ENCODE data around the gene REX1BD.
"Not testable (repeated sequence)": the region's sequence is repeated elsewhere in the genome, so short reads cannot be mapped to it uniquely, and the experiment has no call there.

REX1BD gene

DNA sequence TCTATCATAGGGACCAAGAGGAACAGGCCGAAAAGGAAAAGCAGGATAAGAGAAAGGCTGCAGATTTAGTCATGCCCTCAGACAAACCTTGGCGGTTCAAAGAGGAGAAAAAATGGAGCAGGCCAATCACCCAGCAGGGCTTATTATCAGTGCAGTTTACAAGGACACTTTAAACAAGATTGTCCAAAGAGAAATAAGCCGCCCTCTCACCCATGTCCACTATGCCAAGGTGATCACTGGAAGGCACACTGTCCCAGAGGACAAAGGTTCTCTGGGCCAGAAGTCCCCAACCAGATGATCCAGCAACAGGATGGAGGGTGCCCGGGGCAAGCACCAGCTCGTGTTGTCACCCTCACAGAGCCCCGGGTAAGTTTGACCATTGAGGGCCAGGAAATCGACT is 8.3 kb upstream of the REX1BD start:
- DNase-seq = no peak

DNA sequence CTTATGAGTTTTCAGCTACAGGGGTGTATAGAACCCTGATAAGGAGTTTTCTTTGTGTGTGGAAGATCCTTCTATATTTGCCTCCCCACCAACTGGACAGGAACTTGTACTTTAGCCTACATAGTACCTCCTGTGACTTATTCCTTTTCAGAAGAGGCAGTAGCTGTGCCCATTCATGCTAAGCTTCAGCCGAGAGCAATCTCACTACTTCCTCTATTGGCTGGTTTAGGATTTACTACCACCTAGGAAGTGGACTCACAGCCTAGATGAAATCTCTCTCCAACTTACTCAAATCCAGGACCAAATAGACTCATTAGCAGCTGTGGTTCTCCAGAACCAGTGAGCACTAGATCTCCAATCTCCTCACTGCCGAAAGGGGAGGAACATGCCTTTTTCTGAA is 2.3 kb upstream of the REX1BD start:
- no peak for DNase-seq

DNA sequence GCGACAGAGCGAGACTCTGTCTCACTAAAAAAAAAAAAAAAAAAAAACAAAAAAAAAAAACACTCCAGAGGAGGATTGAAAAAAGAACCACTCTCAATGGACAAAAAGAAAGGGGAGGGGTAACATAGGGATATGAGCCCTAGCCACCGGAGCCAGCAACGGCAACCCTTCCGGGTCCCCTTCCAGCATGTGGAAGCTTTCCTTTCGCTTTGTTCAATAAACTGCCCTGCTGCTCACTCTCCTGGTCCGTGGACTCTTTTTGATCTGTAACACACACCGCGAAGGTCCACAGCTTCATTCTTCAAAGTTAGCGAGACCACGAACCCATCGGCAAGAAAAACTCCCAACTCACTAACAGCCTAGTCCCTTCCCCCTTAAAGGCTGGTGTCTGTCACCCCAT is 1.0 kb upstream of the REX1BD start:
- no peak for DNase-seq

DNA sequence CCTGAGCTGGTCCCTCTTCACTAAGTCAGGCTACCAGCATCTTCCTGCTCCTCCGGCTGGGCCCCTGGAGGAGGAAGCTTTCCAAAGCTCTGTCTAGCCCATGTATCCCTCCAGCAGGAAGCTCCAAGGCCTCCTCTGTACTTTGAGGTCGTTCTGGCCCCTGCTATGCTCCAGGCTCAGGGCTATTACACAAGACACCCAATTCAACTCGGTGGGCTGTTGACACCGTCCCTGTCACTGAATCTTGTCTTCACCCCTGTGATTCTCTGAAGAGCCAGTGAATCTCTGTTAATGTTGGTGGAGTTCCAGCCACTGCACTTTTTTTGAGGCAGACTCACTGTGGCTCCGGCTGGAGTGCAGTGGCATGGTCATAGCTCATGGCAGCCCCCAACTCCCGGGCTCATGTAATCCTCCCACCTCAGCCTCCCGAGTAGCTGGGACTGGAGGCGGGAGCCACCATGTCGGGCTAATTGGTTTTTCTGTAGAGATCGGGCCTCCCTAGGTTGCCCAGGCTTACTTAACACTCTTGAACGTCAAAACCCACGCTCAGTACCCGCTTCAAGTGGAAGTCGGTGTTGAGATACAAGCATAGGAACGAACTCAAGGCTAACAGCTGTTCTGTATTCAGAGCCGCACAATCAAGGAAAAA is 512 bp upstream of the REX1BD start:
- no peak for DNase-seq

DNA sequence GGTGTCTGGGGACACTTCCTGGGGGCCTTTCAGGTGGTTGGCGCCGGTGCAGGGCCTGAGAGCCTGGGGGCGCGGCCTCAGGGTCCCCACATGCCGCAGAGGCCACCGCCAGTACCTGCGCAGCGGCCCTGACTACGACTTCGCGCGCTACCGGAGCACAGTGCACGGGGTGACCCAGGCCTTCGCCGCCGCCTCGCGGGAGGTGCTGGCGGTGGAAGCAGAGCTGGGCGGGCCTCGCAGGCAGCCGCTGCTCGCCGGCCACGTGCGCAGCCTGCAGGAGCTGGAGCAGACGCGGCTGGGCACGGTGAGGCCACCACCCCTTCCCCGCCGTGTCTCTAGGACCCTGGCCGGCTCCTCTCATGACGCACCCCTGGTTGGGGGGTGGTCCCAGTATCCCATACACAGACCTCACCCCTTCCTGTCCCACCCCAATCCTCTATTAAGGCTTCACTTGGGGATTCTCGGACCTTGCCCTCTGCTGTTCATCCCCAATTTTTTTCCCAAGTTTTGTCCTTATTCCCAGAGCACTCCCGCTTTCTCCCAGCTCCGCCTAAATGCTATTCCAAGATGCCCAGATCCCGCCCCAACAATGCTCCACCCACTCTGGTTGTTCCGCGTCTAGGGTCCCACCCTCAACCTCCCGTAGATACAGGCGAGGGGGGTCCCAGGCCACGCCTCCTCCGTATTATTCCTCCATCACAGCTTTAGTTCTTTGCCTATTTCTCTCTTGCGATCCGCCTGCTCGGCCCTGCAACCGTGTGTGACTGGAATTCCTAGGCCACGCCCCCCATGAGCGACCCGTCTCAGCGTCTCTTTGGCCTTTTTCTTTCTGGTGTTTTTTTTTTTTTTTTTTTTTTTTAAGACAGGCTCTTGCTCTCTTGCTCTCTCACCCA is 1.0 kb downstream of the REX1BD start:
- DNase-seq = peak; percentile 83

- peak; percentile 44 for DNase-seq
These were observed 2.0 kb downstream of the REX1BD start for GRCh38 chr19:18590273-18591272.

DNA sequence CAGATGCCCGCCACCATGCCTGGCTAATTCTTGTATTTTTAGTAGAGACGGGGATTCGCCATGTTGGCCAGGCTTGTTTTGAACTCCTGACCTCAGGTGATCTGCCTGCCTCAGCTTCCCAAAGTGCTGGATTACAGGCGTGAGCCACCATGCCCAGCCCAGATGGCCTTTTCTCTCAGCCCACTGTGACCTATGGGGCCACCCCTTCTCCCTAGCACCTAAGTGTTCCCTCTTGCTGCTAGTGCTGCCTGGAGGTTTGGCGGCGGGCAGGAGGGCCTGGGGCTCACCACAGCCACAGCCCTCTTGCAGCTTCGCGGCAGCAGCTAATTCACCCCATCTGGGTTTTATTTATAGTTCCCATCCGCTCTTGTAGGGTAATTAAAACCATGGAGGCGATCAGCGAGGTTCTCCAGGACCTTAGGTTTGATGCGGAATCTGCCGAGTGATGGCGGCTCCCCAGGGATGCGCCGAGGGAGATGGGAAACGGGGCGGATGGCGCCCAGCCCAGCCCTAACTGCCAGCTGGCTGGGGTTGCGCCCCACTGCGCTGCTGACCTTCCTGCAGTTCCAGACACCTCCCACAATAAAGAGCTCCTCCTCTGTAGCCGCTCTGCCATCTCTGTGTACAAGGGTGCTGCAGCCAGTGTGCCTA is 3.3 kb downstream of the REX1BD start:
- no peak for DNase-seq

- DNase-seq = not testable (repeated sequence)
These were observed 4.1 kb downstream of the REX1BD start for GRCh38 chr19:18592732-18593131.

DNA sequence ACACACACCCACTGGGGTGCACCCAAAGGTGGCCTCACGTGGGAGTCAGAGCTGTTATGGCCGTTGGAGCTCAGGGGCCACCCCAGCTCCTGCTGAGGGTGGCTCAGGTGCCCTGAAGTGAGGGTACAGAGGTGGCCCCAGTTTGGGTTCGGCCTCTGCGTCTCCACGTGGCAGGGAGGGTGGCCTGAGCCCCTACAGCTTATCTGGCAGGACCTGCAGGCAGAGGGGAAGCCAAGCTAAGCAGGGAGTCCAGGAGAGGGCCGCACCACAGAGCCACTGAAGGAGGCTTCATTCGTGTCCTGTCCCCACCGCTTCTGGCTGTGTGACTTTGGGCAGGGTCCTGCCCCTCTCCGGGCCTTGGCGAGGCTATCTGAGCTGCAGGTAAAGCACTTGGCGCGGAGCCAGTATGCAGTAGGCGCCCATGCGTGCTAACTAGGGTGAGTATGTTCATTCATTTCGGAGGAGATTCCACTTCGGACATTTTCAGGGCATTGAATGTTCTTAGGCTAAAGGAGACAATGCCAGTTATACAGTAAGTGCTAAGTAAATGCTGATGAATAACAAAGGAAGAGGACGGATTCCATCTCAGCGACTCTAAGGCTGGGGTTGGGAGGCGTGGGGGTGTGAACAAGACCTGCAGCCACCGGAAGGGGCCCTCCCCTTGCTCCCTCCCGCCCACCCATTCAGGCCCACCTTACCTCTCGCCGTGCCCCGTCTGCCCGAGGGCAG is 4.9 kb downstream of the REX1BD start:
- DNase-seq = no peak

DNA sequence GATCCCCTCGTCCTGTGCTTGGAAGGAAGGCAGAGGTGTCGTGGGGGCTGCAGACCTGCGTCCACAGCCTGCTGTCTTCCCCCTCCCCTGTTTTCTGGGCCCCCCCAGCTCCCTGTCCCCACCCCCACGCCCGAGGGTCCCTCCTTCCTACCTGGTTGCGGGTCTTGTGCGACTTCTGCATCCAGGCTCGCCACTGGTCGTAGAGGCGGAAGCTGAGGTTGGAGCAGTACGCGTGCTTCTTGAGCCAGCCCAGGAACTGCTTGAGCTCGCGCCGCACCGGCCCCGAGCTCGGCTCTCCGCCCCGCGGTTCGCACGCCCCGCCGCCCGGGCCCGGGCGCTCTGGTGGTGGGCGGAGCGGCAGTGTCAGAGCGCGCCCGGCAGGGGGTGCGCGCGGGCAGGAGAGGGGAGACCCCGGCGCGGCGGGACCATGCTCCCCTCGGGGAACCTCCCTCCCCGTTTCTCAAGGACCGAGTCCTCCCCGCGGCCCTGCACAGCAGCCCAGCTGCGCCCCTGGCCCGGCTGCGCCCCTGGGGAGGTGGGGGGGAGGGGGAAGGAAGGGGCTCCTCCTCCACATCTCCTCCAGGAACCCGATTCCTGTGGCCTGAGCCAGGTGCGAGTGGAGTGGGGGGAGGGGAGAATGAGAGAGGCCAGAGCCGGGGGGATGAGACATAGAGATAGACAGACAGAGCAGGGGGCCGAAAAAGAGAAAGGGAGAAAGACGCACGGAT is 5.7 kb downstream of the REX1BD start:
- DNase-seq = peak; percentile 82

DNA sequence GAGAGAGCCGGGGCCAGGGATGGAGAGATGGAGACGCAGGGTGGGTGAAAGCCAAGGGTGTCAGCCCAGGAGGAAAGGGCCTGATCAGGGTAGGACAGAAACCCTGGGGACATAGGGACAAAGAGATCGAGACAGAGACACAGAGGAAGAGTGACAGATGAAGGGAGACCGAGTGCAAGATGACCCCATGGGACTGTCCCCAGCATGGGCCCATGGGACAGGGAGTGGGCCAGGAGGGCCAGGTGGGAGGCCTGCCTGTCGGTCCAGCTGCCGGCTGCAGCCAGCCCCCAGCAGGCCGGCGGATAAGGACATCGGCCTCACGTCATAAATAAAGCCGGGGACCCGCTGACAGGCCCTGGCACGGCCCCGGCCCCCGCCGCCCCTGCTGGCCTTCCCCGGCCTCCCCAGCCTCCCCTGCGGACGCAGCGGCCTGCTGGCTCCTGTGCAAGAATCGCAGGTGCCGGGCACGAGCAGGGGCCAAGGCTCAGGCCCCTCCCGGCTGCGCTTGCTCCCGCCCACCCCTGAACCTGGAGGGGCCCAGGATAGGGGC is 6.3 kb downstream of the REX1BD start:
- DNase-seq = no peak

DNA sequence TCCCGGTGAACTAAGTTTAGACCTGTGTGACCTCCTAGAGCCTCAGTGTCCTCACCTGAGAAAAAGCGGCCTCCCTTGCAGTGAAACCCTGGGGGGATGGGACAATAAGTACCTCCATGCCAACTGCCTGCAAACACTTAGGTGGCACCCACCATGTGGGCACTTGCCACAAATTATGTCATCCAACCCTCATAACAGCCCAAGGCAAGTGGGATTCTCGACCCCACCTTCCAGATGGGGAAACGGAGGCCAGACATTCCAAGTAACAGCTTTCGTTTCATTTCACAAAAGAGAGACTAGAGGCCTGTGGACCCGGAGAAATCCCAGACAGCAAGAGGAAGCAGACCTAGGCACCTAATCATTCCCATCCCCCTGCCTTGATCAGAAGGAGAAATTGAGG is 6.9 kb downstream of the REX1BD start:
- no peak for DNase-seq

GRCh38 chr19:18596752-18597157 is 8.2 kb downstream of the REX1BD start:
- no peak for DNase-seq

- no peak for DNase-seq
These were observed 9.4 kb downstream of the REX1BD start for GRCh38 chr19:18597809-18598660.

DNA sequence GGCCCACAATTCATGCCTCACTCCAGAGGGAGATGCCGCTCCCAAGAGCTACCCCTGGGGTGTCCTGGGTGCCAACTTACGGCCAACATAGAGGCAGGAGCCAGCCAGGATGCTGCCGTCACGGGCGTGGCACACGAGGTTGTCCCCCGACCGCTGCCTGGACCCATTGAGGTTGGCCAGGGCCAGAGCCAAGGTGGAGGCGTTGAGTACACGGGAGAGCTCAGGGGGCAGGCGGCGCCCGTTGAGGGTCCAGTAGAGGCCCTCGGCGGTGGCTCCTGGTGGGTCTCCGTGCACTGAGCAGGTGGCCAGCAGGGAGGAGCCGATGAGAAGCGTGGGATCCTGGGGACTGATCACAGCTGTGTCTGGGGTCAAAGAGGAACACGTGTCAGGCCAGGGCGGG is 10.9 kb downstream of the REX1BD start:
- no peak for DNase-seq

- not testable (repeated sequence) for DNase-seq
These were observed 12.2 kb downstream of the REX1BD start for GRCh38 chr19:18600692-18601397.

DNA sequence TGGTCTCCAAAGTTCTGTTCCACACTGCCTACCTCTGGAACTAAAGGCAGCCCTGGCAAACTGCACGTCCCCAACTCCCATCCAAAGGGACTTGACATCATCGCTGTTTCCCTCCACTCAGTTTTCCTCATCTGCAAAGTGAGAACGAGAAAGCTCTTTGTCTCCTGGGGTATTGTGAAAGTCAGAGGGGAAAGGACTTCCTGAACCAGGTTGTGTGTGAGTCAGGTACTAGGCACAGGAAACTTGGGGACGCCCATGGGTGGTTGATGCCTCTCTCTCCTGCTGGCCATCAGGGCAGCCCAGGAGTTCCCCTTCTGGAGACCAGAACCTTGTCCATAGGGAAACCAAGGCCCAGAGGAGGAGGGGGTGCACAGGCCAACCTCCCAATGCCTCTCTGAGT is 13.3 kb downstream of the REX1BD start:
- DNase-seq = no peak

- DNase-seq = peak; percentile 43
These were observed 14.8 kb downstream of the REX1BD start for GRCh38 chr19:18603255-18603957.
